OCI-LY3 (cell line): ENCODE data around the gene KRT73.

Experiments
- EZH2phosphoT487 ChIP-seq: fragments of 200-600 bp; shearing (Covaris generic); IDR thresholded peaks from 2 replicates; pipeline ENCODE4 v1.6.1; 2018; ENCODE audit warnings: antibody characterized with exemption, mixed run types, low read depth
- TF ChIP-seq, protein P1 (sequence below): fragments of 200-600, 300-600 bp; sonication (generic); IDR thresholded peaks from 2 replicates; pipeline ENCODE4 v1.5.1; 2014; ENCODE audit warnings: antibody characterized with exemption, low read length, low read depth

DNA sequence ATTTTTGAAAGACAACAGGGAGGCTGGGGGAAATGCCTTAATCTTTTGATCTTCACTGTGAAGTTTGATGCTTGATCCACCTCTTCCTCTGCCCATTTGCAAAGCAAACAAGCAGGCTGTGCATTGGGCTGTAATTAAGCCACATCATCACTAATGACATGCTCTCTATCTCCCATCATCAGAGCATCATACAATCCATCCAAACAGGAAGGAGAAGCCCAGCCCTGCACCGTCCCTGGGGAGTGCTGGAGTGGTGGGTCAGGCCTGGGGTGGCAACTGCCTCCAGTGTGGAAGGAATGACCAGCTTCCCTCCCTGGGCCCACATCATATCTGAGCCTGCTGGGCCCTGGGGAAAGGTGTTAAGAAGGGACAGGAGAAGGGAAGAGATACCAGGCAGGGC is 37.9 kb downstream of the KRT73 start:
- TF ChIP-seq EZH2phosphoT487: no peak
- TF ChIP-seq, protein P1, sequence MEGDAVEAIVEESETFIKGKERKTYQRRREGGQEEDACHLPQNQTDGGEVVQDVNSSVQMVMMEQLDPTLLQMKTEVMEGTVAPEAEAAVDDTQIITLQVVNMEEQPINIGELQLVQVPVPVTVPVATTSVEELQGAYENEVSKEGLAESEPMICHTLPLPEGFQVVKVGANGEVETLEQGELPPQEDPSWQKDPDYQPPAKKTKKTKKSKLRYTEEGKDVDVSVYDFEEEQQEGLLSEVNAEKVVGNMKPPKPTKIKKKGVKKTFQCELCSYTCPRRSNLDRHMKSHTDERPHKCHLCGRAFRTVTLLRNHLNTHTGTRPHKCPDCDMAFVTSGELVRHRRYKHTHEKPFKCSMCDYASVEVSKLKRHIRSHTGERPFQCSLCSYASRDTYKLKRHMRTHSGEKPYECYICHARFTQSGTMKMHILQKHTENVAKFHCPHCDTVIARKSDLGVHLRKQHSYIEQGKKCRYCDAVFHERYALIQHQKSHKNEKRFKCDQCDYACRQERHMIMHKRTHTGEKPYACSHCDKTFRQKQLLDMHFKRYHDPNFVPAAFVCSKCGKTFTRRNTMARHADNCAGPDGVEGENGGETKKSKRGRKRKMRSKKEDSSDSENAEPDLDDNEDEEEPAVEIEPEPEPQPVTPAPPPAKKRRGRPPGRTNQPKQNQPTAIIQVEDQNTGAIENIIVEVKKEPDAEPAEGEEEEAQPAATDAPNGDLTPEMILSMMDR: no peak
